H1 (cell line): ENCODE data around the gene KIAA1671. TPM values are rescaled to one million over a fixed set of nuclear protein-coding genes. Genes with fewer than 3 reads are reported as not detected.

Experiments used
- CTCF ChIA-PET: fragments of 300-600 bp; sonication (Branson Sonifier 250); formaldehyde crosslinking; loops from one replicate; lab custom pipeline; 2021; ENCODE audit not compliant: partially characterized antibody; lab: Charles Lee
- POLR2A ChIA-PET: fragments of 300-600 bp; sonication (Branson Sonifier 250); formaldehyde crosslinking; loops from one replicate; lab custom pipeline; 2021; ENCODE audit warnings: inconsistent platforms; ENCODE audit not compliant: partially characterized antibody; lab: Charles Lee
- DNase-seq, 2 experiments: peaks; one replicate each; pipeline versions ENCODE4 v3.0.0 to v3.0.0-alpha.2; 2010 to 2022; ENCODE audit warnings: low spot score in 2 of 2, low read depth in 1 of 2, mixed read lengths in 1 of 2
- FAIRE-seq: peaks from 2 replicates; lab custom pipeline; 2011; peaks lifted over from hg19 to GRCh38; lab: Jason Lieb, UNC
- H2AFZ ChIP-seq: 2 replicates; pipeline ENCODE4 v1.8.1; 2012; ENCODE audit warnings: low read length, inconsistent platforms
- H2AK5ac ChIP-seq: 2 replicates; pipeline ENCODE4 v1.6.1; 2013; ENCODE audit warnings: low read depth, low read length
- H2BK120ac ChIP-seq: replicated peaks from 2 replicates; pipeline ENCODE3; 2013; ENCODE audit warnings: low read depth, low read length, inconsistent platforms
- H2BK12ac ChIP-seq: 2 replicates; pipeline ENCODE4 v1.6.1; 2013; ENCODE audit warnings: low read depth, low read length
- H2BK15ac ChIP-seq: 2 replicates; pipeline ENCODE4 v1.6.1; 2013; ENCODE audit warnings: low read length
- H2BK20ac ChIP-seq: 2 replicates; pipeline ENCODE4 v1.6.1; 2013; ENCODE audit warnings: low read length
- H2BK5ac ChIP-seq: 2 replicates; pipeline ENCODE4 v1.6.1; 2013; ENCODE audit warnings: low read depth, low read length
- H3K14ac ChIP-seq: 2 replicates; pipeline ENCODE4 v1.6.1; 2013; ENCODE audit warnings: inconsistent platforms; ENCODE audit not compliant: insufficient read length
- H3K18ac ChIP-seq: 2 replicates; pipeline ENCODE4 v1.6.1; 2013; ENCODE audit warnings: low read length; ENCODE audit errors: extremely low read depth
- H3K23ac ChIP-seq: 2 replicates; pipeline ENCODE4 v1.6.1; 2013; ENCODE audit warnings: inconsistent platforms; ENCODE audit not compliant: insufficient read length
- H3K23me2 ChIP-seq: 2 replicates; pipeline ENCODE4 v1.6.1; 2013; ENCODE audit warnings: low read depth, low read length
- H3K27ac ChIP-seq: 2 replicates; pipeline ENCODE4 v1.6.1; 2011; ENCODE audit warnings: low read depth, low read length, inconsistent platforms
- H3K27me3 ChIP-seq, 4 experiments: replicated peaks in 1 of 4; 1 replicate in 1 of 4; 2 replicates in 3 of 4; pipeline versions ENCODE4 v1.6.1 to v1.8.1; 2011 to 2013; ENCODE audit warnings: low read length in 3 of 4, mild to moderate bottlenecking in 3 of 4, inconsistent platforms in 2 of 4, mixed read lengths in 2 of 4, moderate library complexity in 1 of 4; ENCODE audit not compliant: control insufficient read depth in 3 of 4, insufficient read depth in 3 of 4; ENCODE audit errors: extremely low read depth in 1 of 4
- H3K36me3 ChIP-seq, 4 experiments: 2 replicates each; pipeline versions ENCODE4 v1.6.1 to v1.8.1; 2011 to 2013; ENCODE audit warnings: mild to moderate bottlenecking in 4 of 4, low read length in 3 of 4, moderate library complexity in 2 of 4, control low read depth in 1 of 4, inconsistent platforms in 1 of 4; ENCODE audit not compliant: insufficient read depth in 4 of 4, control insufficient read depth in 2 of 4
- H3K4ac ChIP-seq: replicated peaks from 2 replicates; pipeline ENCODE3; 2013; ENCODE audit warnings: low read length, low read depth, mixed read lengths, inconsistent platforms; ENCODE audit not compliant: insufficient read length
- H3K4me1 ChIP-seq, 4 experiments: replicated peaks in 1 of 4; 1 replicate in 1 of 4; 2 replicates in 3 of 4; pipeline versions ENCODE4 v1.6.1 to v1.8.1; 2011 to 2013; ENCODE audit warnings: low read length in 3 of 4, inconsistent platforms in 2 of 4, mixed read lengths in 1 of 4; ENCODE audit not compliant: insufficient read depth in 4 of 4, control insufficient read depth in 3 of 4
- H3K4me2 ChIP-seq, 2 experiments: 2 replicates each; pipeline versions ENCODE4 v1.6.1 to v1.8.1; 2011 to 2013; ENCODE audit warnings: low read depth in 2 of 2, low read length in 2 of 2, control low read depth in 1 of 2, inconsistent platforms in 1 of 2, mild to moderate bottlenecking in 1 of 2; ENCODE audit not compliant: insufficient read depth in 1 of 2
- H3K4me3 ChIP-seq, 4 experiments: fragments of 200-600, 300-600 bp in 1 of 4; sonication (generic), shearing (Covaris generic), sonication (Bioruptor Twin) in 1 of 4; 2 replicates each; pipeline versions ENCODE4 v1.5.1 to v1.8.1; 2011 to 2016; ENCODE audit warnings: low read length in 4 of 4, low read depth in 3 of 4, control low read depth in 2 of 4, inconsistent platforms in 2 of 4, mild to moderate bottlenecking in 2 of 4, mixed read lengths in 1 of 4, moderate library complexity in 1 of 4; ENCODE audit not compliant: insufficient read depth in 2 of 4; ENCODE audit errors: extremely low read depth in 1 of 4
- H3K56ac ChIP-seq: replicated peaks from 2 replicates; pipeline ENCODE3; 2013; ENCODE audit warnings: low read depth, mild to moderate bottlenecking, mixed read lengths, low read length, inconsistent platforms; ENCODE audit not compliant: insufficient read length
- H3K79me1 ChIP-seq: 2 replicates; pipeline ENCODE4 v1.6.1; 2013; ENCODE audit warnings: low read depth, low read length, control low read depth
- H3K79me2 ChIP-seq, 2 experiments: 2 replicates each; pipeline versions ENCODE4 v1.6.1 to v1.8.1; 2012 to 2013; ENCODE audit warnings: low read length in 2 of 2, mild to moderate bottlenecking in 2 of 2, inconsistent platforms in 1 of 2; ENCODE audit not compliant: insufficient read depth in 2 of 2, control insufficient read depth in 1 of 2
- H3K9ac ChIP-seq, 4 experiments: replicated peaks in 1 of 4; 1 replicate in 1 of 4; 2 replicates in 3 of 4; pipeline versions ENCODE4 v1.6.1 to v1.8.1; 2011 to 2013; ENCODE audit warnings: low read depth in 3 of 4, low read length in 3 of 4, control low read depth in 2 of 4, mild to moderate bottlenecking in 2 of 4, moderate library complexity in 2 of 4, inconsistent platforms in 1 of 4; ENCODE audit errors: extremely low read depth in 1 of 4
- H3K9me3 ChIP-seq, 2 experiments: 2 replicates each; pipeline versions ENCODE4 v1.6.1 to v1.8.1; 2012 to 2013; ENCODE audit warnings: mild to moderate bottlenecking in 2 of 2, moderate library complexity in 2 of 2, control low read depth in 1 of 2, inconsistent platforms in 1 of 2, low read depth in 1 of 2, low read length in 1 of 2, mixed read lengths in 1 of 2; ENCODE audit not compliant: insufficient read depth in 2 of 2
- H4K20me1 ChIP-seq, 2 experiments: replicated peaks in 1 of 2; 2 replicates each; pipeline versions ENCODE3 to v1.8.1; 2011 to 2013; ENCODE audit warnings: inconsistent platforms in 2 of 2, low read length in 2 of 2, mild to moderate bottlenecking in 1 of 2; ENCODE audit not compliant: insufficient read depth in 2 of 2, control insufficient read depth in 1 of 2
- H4K5ac ChIP-seq: 2 replicates; pipeline ENCODE4 v1.6.1; 2013; ENCODE audit warnings: low read length, low read depth, mixed read lengths, inconsistent platforms; ENCODE audit not compliant: insufficient read length
- H4K8ac ChIP-seq: 2 replicates; pipeline ENCODE4 v1.8.0; 2013; ENCODE audit warnings: mild to moderate bottlenecking, moderate library complexity, low read length, inconsistent platforms; ENCODE audit not compliant: insufficient read depth; ENCODE audit errors: extremely low read depth
- H4K91ac ChIP-seq: replicated peaks from 2 replicates; pipeline ENCODE3; 2013; ENCODE audit warnings: low read length, mixed read lengths, inconsistent platforms; ENCODE audit not compliant: insufficient read length
- BRCA1 ChIP-seq: IDR thresholded peaks from 2 replicates; pipeline ENCODE4 v1.6.1; 2012; ENCODE audit warnings: low read depth, low read length, improper control_type of control experiment
- CTBP2 ChIP-seq: IDR thresholded peaks from 2 replicates; pipeline ENCODE4 v1.7.0; 2011; ENCODE audit warnings: borderline replicate concordance, mild to moderate bottlenecking, moderate library complexity, mixed read lengths, low read length; ENCODE audit not compliant: insufficient read depth, insufficient read length
- EZH2 ChIP-seq: fragments of 200-600 bp; sonication (generic); IDR thresholded peaks from 2 replicates; pipeline ENCODE4 v1.7.1; 2012; ENCODE audit warnings: low read depth, mild to moderate bottlenecking, moderate library complexity, low read length, inconsistent platforms; ENCODE audit not compliant: severe bottlenecking
- KDM5A ChIP-seq: fragments of 200-600 bp; IDR thresholded peaks from 2 replicates; pipeline ENCODE4 v1.7.1; 2012; ENCODE audit warnings: mild to moderate bottlenecking, low read length, inconsistent platforms, mixed read lengths
- MAFK ChIP-seq: IDR thresholded peaks from 2 replicates; pipeline ENCODE4 v1.6.1; 2012; ENCODE audit warnings: low read depth, mild to moderate bottlenecking, improper control_type of control experiment, low read length
- NANOG ChIP-seq: IDR thresholded peaks from 2 replicates; pipeline ENCODE4 v1.6.1; 2011; ENCODE audit warnings: low read length, low read depth, mild to moderate bottlenecking, inconsistent platforms; ENCODE audit not compliant: insufficient read depth, poor library complexity, severe bottlenecking
- POLR2AphosphoS5 ChIP-seq: IDR thresholded peaks from 2 replicates; pipeline ENCODE4 v1.6.1; 2011; ENCODE audit warnings: low read depth, low read length
- SIRT6 ChIP-seq: IDR thresholded peaks from one replicate; pipeline ENCODE4 v1.7.1; 2012; ENCODE audit warnings: low read length, inconsistent platforms
- SIX5 ChIP-seq: IDR thresholded peaks from 2 replicates; pipeline ENCODE4 v1.6.1; 2011; ENCODE audit warnings: mild to moderate bottlenecking, low read depth, low read length
- SRF ChIP-seq: IDR thresholded peaks from 2 replicates; pipeline ENCODE4 v1.6.1; 2011; ENCODE audit warnings: mild to moderate bottlenecking, low read depth, low read length, moderate library complexity
- TEAD4 ChIP-seq: IDR thresholded peaks from 2 replicates; pipeline ENCODE4 v1.6.1; 2012; ENCODE audit warnings: low read depth, low read length, inconsistent platforms, mixed read lengths
- WGBS, 2 experiments: shearing (Covaris generic) in 1 of 2; methylation state at CpG; one replicate each; pipeline versions ENCODE4 v1.1.6 to v1.1.7; 2013 to 2015; ENCODE audit warnings: low lambda C conversion rate in 2 of 2, mixed read lengths in 2 of 2, inconsistent platforms in 1 of 2, low coverage in 1 of 2, missing lambda C conversion rate in 1 of 2; ENCODE audit not compliant: insufficient replicate concordance in 2 of 2, insufficient coverage in 1 of 2, insufficient read length in 1 of 2; ENCODE audit errors: extremely low coverage in 1 of 2, missing lambda C conversion rate in 1 of 2; 5-methylcytosine and 5-hydroxymethylcytosine counted together
- polyA plus RNA-seq, 7 experiments: library from polyadenylated mRNA; depleted of rRNA in 3 of 7; stranded (reverse) in 5 of 7; unstranded in 2 of 7; fragments of >200 nt in 5 of 7; fragments of 200-250 nt in 2 of 7; gene quantifications; 1 replicate in 5 of 7; 2 replicates in 1 of 7; 4 replicates in 1 of 7; pipeline versions ENCODE4 v1.2.1 to v1.2.3, GENCODE V29; 2011 to 2013; ENCODE audit warnings: missing spikeins in 2 of 7, mixed read lengths in 2 of 7
- total RNA-seq: library from RNA; stranded (reverse); fragmentation: NEBNext Ultra II Directional; extraction: Animal tissue kit (Norgen Biotek cat#: 25700); gene quantifications from 2 replicates; pipeline ENCODE4 v1.2.1, GENCODE V29; 2021

KIAA1671 gene
- total and polyA plus RNA-seq, 2 of the 8 experiments (the other 6 are each of a cell fraction or from before 2014, with no cell fraction given), result 6.4 to 23.9 TPM

- Histone ChIP-seq H3K4me2 (no peak overlapping the region), H4K91ac (no peak overlapping the region)
- TF ChIP-seq SIX5 (no peak), SRF (no peak), NANOG (no peak), MAFK (no peak), KDM5A (no peak), SIRT6 (no peak), CTBP2 (no peak), TEAD4 (no peak), BRCA1 (no peak), EZH2 (no peak), POLR2AphosphoS5 (no peak)
- TF ChIP-seq, all 59 proteins: peak for 0
- Histone ChIP-seq H3K9ac (no peak overlapping the region), H2BK120ac (no peak overlapping the region), H3K4me1 (no peaks in the 10 kb centered on the region), H3K27me3 (no peaks in the 10 kb centered on the region), H3K36me3 (peaks cover 0 to 3% (median 0%) of the 10 kb centered on the region in 4 experiments; a peak in 2 of 8 replicates), H2BK5ac (no peak overlapping the region), H4K5ac (no peak overlapping the region), H3K23ac (no peak overlapping the region), H3K9me3 (no peaks in the 10 kb centered on the region; a peak in 1 of 4 replicates), H3K56ac (no peak overlapping the region), H4K8ac (no peak overlapping the region), H3K18ac (no peak overlapping the region), H3K79me1 (no peaks in the 10 kb centered on the region), H3K79me2 (no peaks in the 10 kb centered on the region), H3K14ac (no peak overlapping the region), H3K4me3 (no peak overlapping the region), H3K23me2 (no peaks in the 10 kb centered on the region), H2AK5ac (no peak overlapping the region), H2BK15ac (no peak overlapping the region), H2AFZ (no peak overlapping the region), H2BK12ac (no peak overlapping the region), H2BK20ac (no peak overlapping the region), H4K20me1 (peaks cover 0 to 2% of the 10 kb centered on the region in 2 experiments), H3K27ac (no peak overlapping the region), H3K4ac (no peak overlapping the region)
- DNase-seq (no peak), FAIRE-seq (no peak)
- POLR2A ChIA-PET, result no interaction called here
- CTCF ChIA-PET, result interaction anchor here (1.2 to 2.3 kb wide), 6 partner anchors 16 to 1144 kb away, joined by 3 to 6 read pairs (median 4); no protein-coding TSS in a partner anchor
- 79% methylated on average over 3 of the region's 3 CpGs; no CpG with 5 or more reads in 1 of the 2 experiments for WGBS, 2 experiments
These were observed 233.6 kb downstream of the KIAA1671 start for GRCh38 chr22:25186140-25186539.
